Measurements from ENCODE around the gene ENGASE.

The ENGASE gene

GRCh38 chr17:79093270-79093669 lies 18.6 kb downstream of the ENGASE start:
- no peak for DNase-seq (ENCODE audit: low read depth)

GRCh38 chr17:79094261-79094660 lies 19.6 kb downstream of the ENGASE start:
- DNase-seq (ENCODE audit: low read depth): no peak
- TF ChIP-seq CTCF (IDR thresholded peaks at IDR 0.05; ENCODE audit: control insufficient read depth, insufficient read depth, low read depth, low read length, missing control alignments): no peak
- no peak overlapping the region for H3K4me3 ChIP-seq (ENCODE audit: control insufficient read depth, low read depth, low read length)

More at GRCh38 chr17:79093270-79093669, 18.6 kb downstream of the ENGASE start:
- TF ChIP-seq CTCF (IDR thresholded peaks at IDR 0.05; ENCODE audit: control insufficient read depth, insufficient read depth, low read depth, low read length, missing control alignments): no peak
- no peak overlapping the region for H3K4me3 ChIP-seq (ENCODE audit: control insufficient read depth, low read depth, low read length)

GRCh38 chr17:79095345-79096055 lies 20.9 kb downstream of the ENGASE start:
- no peak for DNase-seq (ENCODE audit: low read depth)
- no peak for TF ChIP-seq CTCF (IDR thresholded peaks at IDR 0.05; ENCODE audit: control insufficient read depth, insufficient read depth, low read depth, low read length, missing control alignments)
- no peak overlapping the region for H3K4me3 ChIP-seq (ENCODE audit: control insufficient read depth, low read depth, low read length)

GRCh38 chr17:79096477-79096876 lies 21.9 kb downstream of the ENGASE start:
- H3K4me3 ChIP-seq (ENCODE audit: control insufficient read depth, low read depth, low read length): no peak overlapping the region

GRCh38 chr17:79097226-79098055 lies 22.8 kb downstream of the ENGASE start:
- TF ChIP-seq CTCF (IDR thresholded peaks at IDR 0.05; ENCODE audit: control insufficient read depth, insufficient read depth, low read depth, low read length, missing control alignments): no peak
- H3K4me3 ChIP-seq (ENCODE audit: control insufficient read depth, low read depth, low read length): no peak overlapping the region
- DNase-seq (ENCODE audit: low read depth): no peak

More at GRCh38 chr17:79096477-79096876, 21.9 kb downstream of the ENGASE start:
- no peak for DNase-seq (ENCODE audit: low read depth)
- TF ChIP-seq CTCF (IDR thresholded peaks at IDR 0.05; ENCODE audit: control insufficient read depth, insufficient read depth, low read depth, low read length, missing control alignments): no peak

- no peak for TF ChIP-seq CTCF (IDR thresholded peaks at IDR 0.05; ENCODE audit: control insufficient read depth, insufficient read depth, low read depth, low read length, missing control alignments)
- no peak for DNase-seq (ENCODE audit: low read depth)
- H3K4me3 ChIP-seq (ENCODE audit: control insufficient read depth, low read depth, low read length): no peak overlapping the region
Observed at GRCh38 chr17:79098282-79098867, 23.8 kb downstream of the ENGASE start.
